MM.1S (cell line): ENCODE data around the gene SMPX.

Experiments
- DNase-seq: peaks from one replicate; pipeline ENCODE4 v3.0.0-alpha.2; 2015
- H2AFZ ChIP-seq: fragments of 300-600 bp; sonication (generic); 2 replicates; pipeline ENCODE4 v1.6.0; 2016; ENCODE audit warnings: antibody characterized with exemption, low read length
- H3F3A ChIP-seq: fragments of 300-600 bp; sonication (generic); 2 replicates; pipeline ENCODE4 v1.6.1; 2016; ENCODE audit warnings: mild to moderate bottlenecking, antibody characterized with exemption, low read length, moderate library complexity, mixed read lengths; ENCODE audit not compliant: insufficient read depth
- H3K27ac ChIP-seq: fragments of 300-600 bp; sonication (generic); 2 replicates; pipeline ENCODE4 v1.5.1; 2016; ENCODE audit warnings: mild to moderate bottlenecking, low read length
- H3K27me3 ChIP-seq: fragments of 300-600 bp; sonication (generic); replicated peaks from 2 replicates; pipeline ENCODE4 v1.6.0; 2016; ENCODE audit warnings: low read length; ENCODE audit not compliant: insufficient read depth
- H3K36me3 ChIP-seq: fragments of 300-600 bp; sonication (generic); replicated peaks from 2 replicates; pipeline ENCODE4 v1.6.1; 2016; ENCODE audit warnings: mild to moderate bottlenecking, low read length, mixed read lengths; ENCODE audit not compliant: insufficient read depth
- H3K4me1 ChIP-seq: fragments of 300-600 bp; sonication (generic); 2 replicates; pipeline ENCODE4 v1.6.1; 2016; ENCODE audit warnings: low read length, mixed read lengths
- H3K4me2 ChIP-seq: fragments of 300-600 bp; sonication (generic); 2 replicates; pipeline ENCODE4 v1.6.0; 2016; ENCODE audit warnings: low read depth, low read length
- H3K4me3 ChIP-seq: fragments of 300-600 bp; sonication (generic); 2 replicates; pipeline ENCODE4 v1.5.1; 2016; ENCODE audit warnings: low read length, mixed read lengths
- H3K79me2 ChIP-seq: fragments of 300-600 bp; sonication (generic); 2 replicates; pipeline ENCODE4 v1.6.1; 2016; ENCODE audit warnings: mixed run types, low read length, mixed read lengths
- H3K9ac ChIP-seq: fragments of 300-600 bp; sonication (generic); 2 replicates; pipeline ENCODE4 v1.6.1; 2016; ENCODE audit warnings: low read length, mixed read lengths
- H3K9me2 ChIP-seq: fragments of 300-600 bp; sonication (generic); replicated peaks from 2 replicates; pipeline ENCODE4 v1.6.1; 2016; ENCODE audit warnings: mild to moderate bottlenecking, low read length, mixed read lengths; ENCODE audit not compliant: insufficient read depth
- H3K9me3 ChIP-seq: fragments of 300-600 bp; sonication (generic); replicated peaks from 2 replicates; pipeline ENCODE4 v1.6.1; 2016; ENCODE audit warnings: mild to moderate bottlenecking, low read length, mixed read lengths; ENCODE audit not compliant: insufficient read depth
- H4K20me1 ChIP-seq: fragments of 300-600 bp; sonication (generic); 2 replicates; pipeline ENCODE4 v1.6.1; 2016; ENCODE audit warnings: mild to moderate bottlenecking, low read length, moderate library complexity, mixed read lengths; ENCODE audit not compliant: insufficient read depth
- CTCF ChIP-seq: fragments of 300-600 bp; sonication (generic); IDR thresholded peaks from 2 replicates; pipeline ENCODE4 v1.5.1; 2016; ENCODE audit warnings: antibody characterized with exemption, low read length, mixed read lengths
- EZH2 ChIP-seq: fragments of 300-600 bp; sonication (generic); optimal IDR thresholded peaks from 2 replicates; pipeline ENCODE3; 2017; ENCODE audit warnings: low read depth, mild to moderate bottlenecking, antibody characterized with exemption, low read length, mixed read lengths
- EZH2phosphoT487 ChIP-seq: fragments of 300-600 bp; sonication (generic); IDR thresholded peaks from 2 replicates; pipeline ENCODE4 v1.6.1; 2018; ENCODE audit warnings: antibody characterized with exemption, low read length

The SMPX gene

GRCh38 chrX:21744060-21744459 is 13.9 kb downstream of the SMPX start:
- H3K4me1 ChIP-seq, result no peaks in the 10 kb centered on the region
- H3K27me3 ChIP-seq, result no peaks in the 10 kb centered on the region
- TF ChIP-seq EZH2phosphoT487 (no peak), EZH2 (no peak), CTCF (no peak)
- no peak overlapping the region for H2AFZ ChIP-seq
- no peak overlapping the region for H3K4me3 ChIP-seq
- DNase-seq, result no peak
- H3K9me3 ChIP-seq, result no peaks in the 10 kb centered on the region
- no peak overlapping the region for H3K27ac ChIP-seq
- no peaks in the 10 kb centered on the region for H3K9me2 ChIP-seq
- no peaks in the 10 kb centered on the region for H3F3A ChIP-seq
- no peak overlapping the region for H3K4me2 ChIP-seq
- H3K9ac ChIP-seq, result no peak overlapping the region
- H3K79me2 ChIP-seq, result no peaks in the 10 kb centered on the region
- H4K20me1 ChIP-seq, result no peaks in the 10 kb centered on the region
- H3K36me3 ChIP-seq, result no peaks in the 10 kb centered on the region

GRCh38 chrX:21741869-21742701 is 15.8 kb downstream of the SMPX start:
- no peaks in the 10 kb centered on the region for H3K4me1 ChIP-seq
- H3K9ac ChIP-seq, result no peak overlapping the region
- H3K4me2 ChIP-seq, result no peak overlapping the region
- H3K4me3 ChIP-seq, result no peak overlapping the region
- H3K36me3 ChIP-seq, result no peaks in the 10 kb centered on the region
- H3K27me3 ChIP-seq, result no peaks in the 10 kb centered on the region
- no peak for DNase-seq
- H4K20me1 ChIP-seq, result no peaks in the 10 kb centered on the region
- no peaks in the 10 kb centered on the region for H3K9me2 ChIP-seq
- TF ChIP-seq EZH2phosphoT487 (no peak), EZH2 (no peak), CTCF (no peak)
- H2AFZ ChIP-seq, result no peak overlapping the region
- no peaks in the 10 kb centered on the region for H3F3A ChIP-seq
- no peak overlapping the region for H3K27ac ChIP-seq
- no peaks in the 10 kb centered on the region for H3K9me3 ChIP-seq
- H3K79me2 ChIP-seq, result no peaks in the 10 kb centered on the region

- TF ChIP-seq EZH2 (no peak), EZH2phosphoT487 (no peak), CTCF (no peak)
- H3K27me3 ChIP-seq, result no peaks in the 10 kb centered on the region
- no peak overlapping the region for H2AFZ ChIP-seq
- H4K20me1 ChIP-seq, result no peaks in the 10 kb centered on the region
- H3K79me2 ChIP-seq, result no peaks in the 10 kb centered on the region
- no peaks in the 10 kb centered on the region for H3K36me3 ChIP-seq
- H3K9ac ChIP-seq, result no peak overlapping the region
- H3K27ac ChIP-seq, result no peak overlapping the region
- H3K4me3 ChIP-seq, result no peak overlapping the region
- H3K4me1 ChIP-seq, result no peaks in the 10 kb centered on the region
- H3K9me3 ChIP-seq, result no peaks in the 10 kb centered on the region
- H3K4me2 ChIP-seq, result no peak overlapping the region
- no peaks in the 10 kb centered on the region for H3F3A ChIP-seq
- no peak for DNase-seq
- H3K9me2 ChIP-seq, result no peaks in the 10 kb centered on the region
Measured at GRCh38 chrX:21741364-21741763, 16.6 kb downstream of the SMPX start.
